Measurements from ENCODE around the gene ITGAX. TPM values are rescaled to one million over a fixed set of nuclear protein-coding genes. Genes with fewer than 3 reads are reported as not detected.

The ITGAX gene
- total RNA-seq, 1 experiment from 2014 or later, result not detected

- Histone ChIP-seq H3K27me3 (replicated peaks; ENCODE audit: insufficient read depth, low read depth, low read length, poor library complexity) (no peaks in the 10 kb centered on the region), H3K9me3 (ENCODE audit: low read depth, low read length, poor library complexity, severe bottlenecking) (no peaks in the 10 kb centered on the region), H3K27ac (ENCODE audit: low read depth, low read length, poor library complexity, severe bottlenecking) (no peak overlapping the region), H3K36me3 (ENCODE audit: insufficient read depth, low read length, poor library complexity, severe bottlenecking) (no peaks in the 10 kb centered on the region), H3K4me1 (ENCODE audit: insufficient read depth, low read length, poor library complexity, severe bottlenecking) (no peaks in the 10 kb centered on the region), H3K4me3 (ENCODE audit: low read depth, low read length, poor library complexity, severe bottlenecking) (no peak overlapping the region)
- no peak for DNase-seq (ENCODE audit: low spot score)
- intact Hi-C loops (cut with micrococcal nuclease; ENCODE audit: unreplicated experiment), result no loop called here
- BruUV-seq (replicated peaks), result no TSS peak
- ChIA-PET POLR2A (ENCODE audit: low non-redundant PET) (no interaction called here), CTCF (no interaction called here)
- TF ChIP-seq CTCF (conservative IDR thresholded peaks at IDR 0.05; ENCODE audit: low read depth, low read length), result no peak
- TF ChIP-seq EZH2 (IDR thresholded peaks at IDR 0.05; ENCODE audit: borderline replicate concordance, low read depth, low read length, poor library complexity, severe bottlenecking), result no peak
These were observed 54.5 kb downstream of the ITGAX start for GRCh38 chr16:31409433-31409832.

GRCh38 chr16:31410082-31410481 is 55.1 kb downstream of the ITGAX start:
- intact Hi-C loops (cut with micrococcal nuclease; ENCODE audit: unreplicated experiment), result no loop called here
- TF ChIP-seq EZH2 (IDR thresholded peaks at IDR 0.05; ENCODE audit: borderline replicate concordance, low read depth, low read length, poor library complexity, severe bottlenecking) (no peak), CTCF (conservative IDR thresholded peaks at IDR 0.05; ENCODE audit: low read depth, low read length) (no peak)
- Histone ChIP-seq H3K9me3 (ENCODE audit: low read depth, low read length, poor library complexity, severe bottlenecking) (no peaks in the 10 kb centered on the region), H3K4me1 (ENCODE audit: insufficient read depth, low read length, poor library complexity, severe bottlenecking) (no peaks in the 10 kb centered on the region), H3K27ac (ENCODE audit: low read depth, low read length, poor library complexity, severe bottlenecking) (no peak overlapping the region), H3K27me3 (replicated peaks; ENCODE audit: insufficient read depth, low read depth, low read length, poor library complexity) (no peaks in the 10 kb centered on the region), H3K4me3 (ENCODE audit: low read depth, low read length, poor library complexity, severe bottlenecking) (no peak overlapping the region), H3K36me3 (ENCODE audit: insufficient read depth, low read length, poor library complexity, severe bottlenecking) (no peaks in the 10 kb centered on the region)
- no peak for DNase-seq (ENCODE audit: low spot score)
- ChIA-PET CTCF (no interaction called here), POLR2A (ENCODE audit: low non-redundant PET) (no interaction called here)
- BruUV-seq (replicated peaks), result no TSS peak

GRCh38 chr16:31411024-31411844 is 56.3 kb downstream of the ITGAX start:
- intact Hi-C loops (cut with micrococcal nuclease; ENCODE audit: unreplicated experiment), result no loop called here
- Histone ChIP-seq H3K36me3 (ENCODE audit: insufficient read depth, low read length, poor library complexity, severe bottlenecking) (no peaks in the 10 kb centered on the region), H3K4me3 (ENCODE audit: low read depth, low read length, poor library complexity, severe bottlenecking) (no peak overlapping the region), H3K27me3 (replicated peaks; ENCODE audit: insufficient read depth, low read depth, low read length, poor library complexity) (no peaks in the 10 kb centered on the region), H3K4me1 (ENCODE audit: insufficient read depth, low read length, poor library complexity, severe bottlenecking) (no peaks in the 10 kb centered on the region), H3K27ac (ENCODE audit: low read depth, low read length, poor library complexity, severe bottlenecking) (no peak overlapping the region), H3K9me3 (ENCODE audit: low read depth, low read length, poor library complexity, severe bottlenecking) (no peaks in the 10 kb centered on the region)
- no TSS peak for BruUV-seq (replicated peaks)
- TF ChIP-seq CTCF (conservative IDR thresholded peaks at IDR 0.05; ENCODE audit: low read depth, low read length) (no peak), EZH2 (IDR thresholded peaks at IDR 0.05; ENCODE audit: borderline replicate concordance, low read depth, low read length, poor library complexity, severe bottlenecking) (no peak)
- ChIA-PET POLR2A (ENCODE audit: low non-redundant PET) (no interaction called here), CTCF (no interaction called here)
- no peak for DNase-seq (ENCODE audit: low spot score)

Measured in A673 (cell line).